Body of pancreas (tissue), 4 donors: ENCODE measurements around the gene ATP1A1. TPM values are rescaled to one million over a fixed set of nuclear protein-coding genes. Genes with fewer than 3 reads are reported as not detected.
A peak's percentile ranks its signal among the peaks of the same experiment; 100 is the strongest.

ENCODE experiments used
- ATAC-seq: fragments of 150-250 bp; one replicate; pipeline ENCODE4 v1.9.1; 2016
- DNase-seq, 4 donors: peaks; one replicate each; pipeline ENCODE4 v3.0.0-alpha.2; 2019
- H3K27ac ChIP-seq, 4 donors: fragments of 200-600 bp; sonication (generic); 1 replicate in 3 of 4; 2 replicates in 1 of 4; pipeline versions ENCODE4 v1.5.1 to v1.6.1; 2016 to 2019; ENCODE audit warnings: mild to moderate bottlenecking in 1 of 4, mixed read lengths in 1 of 4, moderate library complexity in 1 of 4
- H3K27me3 ChIP-seq, 2 donors: fragments of 200-600 bp; sonication (generic); one replicate each; pipeline ENCODE4 v1.6.0; 2016; ENCODE audit warnings: mild to moderate bottlenecking in 1 of 2
- H3K36me3 ChIP-seq, 2 donors: fragments of 200-600 bp; sonication (generic); replicated peaks in 1 of 2; 2 replicates each; pipeline ENCODE4 v1.5.1; 2016; ENCODE audit warnings: low read depth in 2 of 2; ENCODE audit not compliant: insufficient read depth in 1 of 2
- H3K4me1 ChIP-seq: fragments of 200-600 bp; sonication (generic); one replicate; pipeline ENCODE4 v1.6.0; 2016
- H3K4me3 ChIP-seq, 2 donors: fragments of 200-600 bp; sonication (generic); 1 replicate in 1 of 2; 2 replicates in 1 of 2; pipeline ENCODE4 v1.5.1; 2016 to 2019
- H3K9me3 ChIP-seq, 3 donors: fragments of 200-600 bp; sonication (generic); 1 replicate in 2 of 3; 2 replicates in 1 of 3; pipeline ENCODE4 v1.5.1; 2016
- CTCF ChIP-seq, 7 experiments: fragments of 450-650 bp in 4 of 7; fragments of 200-600 bp in 3 of 7; sonication (generic) in 3 of 7; IDR thresholded peaks; one replicate each; pipeline ENCODE4 v1.5.1; 2016 to 2019; ENCODE audit warnings: antibody characterized with exemption in 7 of 7
- POLR2A ChIP-seq, 3 donors: fragments of 450-650 bp; IDR thresholded peaks; one replicate each; pipeline ENCODE4 v1.6.1; 2016; ENCODE audit warnings: antibody characterized with exemption in 3 of 3, mild to moderate bottlenecking in 2 of 3
- WGBS, 2 donors: methylation state at CpG; one replicate each; pipeline ENCODE4 v1.1.5; 2017; 5-methylcytosine and 5-hydroxymethylcytosine counted together
- intact Hi-C: fragments of 100-400 bp; cut with DNase I; formaldehyde crosslinking; loops from one replicate; pipeline ENCODE4 v1.15.1; 2023
- total RNA-seq, 2 donors: library from RNA; depleted of rRNA; stranded (reverse); fragments of >200 nt; gene quantifications; one replicate each; pipeline ENCODE4 v1.1.0, GENCODE V29; 2016

ATP1A1 gene
- total RNA-seq, 2 donors from 2014 or later = 423 to 593 TPM

- TF ChIP-seq POLR2A (IDR thresholded peaks at IDR 0.05) = no peak
- TF ChIP-seq CTCF (IDR thresholded peaks at IDR 0.05) = peak in 1 of 7 experiments; percentile 12
- H3K4me3 ChIP-seq = no peak overlapping the region
- H3K9me3 ChIP-seq = no peaks in the 10 kb centered on the region
- ATAC-seq = no peak
- no peaks in the 10 kb centered on the region for H3K27me3 ChIP-seq
- peaks cover 53% of the 10 kb centered on the region for H3K4me1 ChIP-seq
- peak in 2 of 4 donors; percentile 49 to 60 for DNase-seq
- peak overlapping the region in 3 of 4 donors; percentile 2 to 17 (median 8) for H3K27ac ChIP-seq
- 47 to 49% methylated on average over 2 of the region's 2 CpGs for WGBS, 2 donors
- peaks cover 16 to 58% of the 10 kb centered on the region in 2 donors for H3K36me3 ChIP-seq
- intact Hi-C loops = no loop called here
These were observed 16.0 kb downstream of the ATP1A1 start for GRCh38 chr1:116389013-116389412.

GRCh38 chr1:116389686-116390085 lies 16.6 kb downstream of the ATP1A1 start:
- WGBS, 2 donors = 89 to 91% methylated on average over 6 of the region's 6 CpGs
- intact Hi-C loops = no loop called here
- no peak for ATAC-seq
- Histone ChIP-seq H3K36me3 (peaks cover 12 to 63% of the 10 kb centered on the region in 2 donors), H3K27ac (peak overlapping the region in 2 of 4 donors; percentile 9 to 19), H3K27me3 (no peaks in the 10 kb centered on the region), H3K4me1 (peaks cover 47% of the 10 kb centered on the region), H3K9me3 (no peaks in the 10 kb centered on the region), H3K4me3 (no peak overlapping the region)
- TF ChIP-seq CTCF (IDR thresholded peaks at IDR 0.05) (no peak), POLR2A (IDR thresholded peaks at IDR 0.05) (no peak)
- DNase-seq = no peak

- Histone ChIP-seq H3K36me3 (peaks cover 10 to 60% of the 10 kb centered on the region in 2 donors), H3K27ac (peak overlapping the region in 2 of 4 donors; percentile 6 to 19), H3K9me3 (no peaks in the 10 kb centered on the region), H3K4me1 (peaks cover 43% of the 10 kb centered on the region), H3K27me3 (no peaks in the 10 kb centered on the region), H3K4me3 (no peak overlapping the region)
- intact Hi-C loops = no loop called here
- TF ChIP-seq CTCF (IDR thresholded peaks at IDR 0.05) (no peak), POLR2A (IDR thresholded peaks at IDR 0.05) (no peak)
- WGBS, 2 donors = 81% methylated on average over 5 of the region's 5 CpGs
- DNase-seq (no peak), ATAC-seq (no peak)
These were observed 17.2 kb downstream of the ATP1A1 start for GRCh38 chr1:116390195-116390594.

GRCh38 chr1:116391185-116391584 lies 18.1 kb downstream of the ATP1A1 start:
- no peaks in the 10 kb centered on the region for H3K27me3 ChIP-seq
- peak; percentile 8 for ATAC-seq
- no peaks in the 10 kb centered on the region for H3K9me3 ChIP-seq
- no peak overlapping the region for H3K4me3 ChIP-seq
- WGBS, 2 donors = 34 to 37% methylated on average over 1 of the region's 1 CpG
- DNase-seq = no peak
- intact Hi-C loops = no loop called here
- peak overlapping the region in 2 of 4 donors; percentile 6 to 19 for H3K27ac ChIP-seq
- no peak for TF ChIP-seq CTCF (IDR thresholded peaks at IDR 0.05)
- H3K36me3 ChIP-seq = peaks cover 10 to 58% of the 10 kb centered on the region in 2 donors
- H3K4me1 ChIP-seq = peaks cover 43% of the 10 kb centered on the region

GRCh38 chr1:116392717-116393404 lies 19.8 kb downstream of the ATP1A1 start:
- intact Hi-C loops = no loop called here
- peaks cover 20 to 68% of the 10 kb centered on the region in 2 donors for H3K36me3 ChIP-seq
- H3K4me1 ChIP-seq = peaks cover 40% of the 10 kb centered on the region
- DNase-seq = no peak
- ATAC-seq = no peak
- H3K4me3 ChIP-seq = no peak overlapping the region
- no peaks in the 10 kb centered on the region for H3K9me3 ChIP-seq
- peak overlapping the region in 3 of 4 donors; percentile 2 to 38 (median 34) for H3K27ac ChIP-seq
- WGBS, 2 donors = 84 to 85% methylated on average over 10 of the region's 10 CpGs
- TF ChIP-seq POLR2A (IDR thresholded peaks at IDR 0.05) (no peak), CTCF (IDR thresholded peaks at IDR 0.05) (no peak)
- no peaks in the 10 kb centered on the region for H3K27me3 ChIP-seq
